NCI-H187 treated with DMSO at 0.1 percent for 48 hours (cell line): ENCODE results near the gene CDH8.
"Not testable (repeated sequence)": the region's sequence is repeated elsewhere in the genome, so short reads cannot be mapped to it uniquely, and the experiment has no call there.

Experiments used
- DNase-seq: peaks from one replicate; lab custom pipeline; 2025; lab: John Stamatoyannopoulos, UW

Gene CDH8

DNA sequence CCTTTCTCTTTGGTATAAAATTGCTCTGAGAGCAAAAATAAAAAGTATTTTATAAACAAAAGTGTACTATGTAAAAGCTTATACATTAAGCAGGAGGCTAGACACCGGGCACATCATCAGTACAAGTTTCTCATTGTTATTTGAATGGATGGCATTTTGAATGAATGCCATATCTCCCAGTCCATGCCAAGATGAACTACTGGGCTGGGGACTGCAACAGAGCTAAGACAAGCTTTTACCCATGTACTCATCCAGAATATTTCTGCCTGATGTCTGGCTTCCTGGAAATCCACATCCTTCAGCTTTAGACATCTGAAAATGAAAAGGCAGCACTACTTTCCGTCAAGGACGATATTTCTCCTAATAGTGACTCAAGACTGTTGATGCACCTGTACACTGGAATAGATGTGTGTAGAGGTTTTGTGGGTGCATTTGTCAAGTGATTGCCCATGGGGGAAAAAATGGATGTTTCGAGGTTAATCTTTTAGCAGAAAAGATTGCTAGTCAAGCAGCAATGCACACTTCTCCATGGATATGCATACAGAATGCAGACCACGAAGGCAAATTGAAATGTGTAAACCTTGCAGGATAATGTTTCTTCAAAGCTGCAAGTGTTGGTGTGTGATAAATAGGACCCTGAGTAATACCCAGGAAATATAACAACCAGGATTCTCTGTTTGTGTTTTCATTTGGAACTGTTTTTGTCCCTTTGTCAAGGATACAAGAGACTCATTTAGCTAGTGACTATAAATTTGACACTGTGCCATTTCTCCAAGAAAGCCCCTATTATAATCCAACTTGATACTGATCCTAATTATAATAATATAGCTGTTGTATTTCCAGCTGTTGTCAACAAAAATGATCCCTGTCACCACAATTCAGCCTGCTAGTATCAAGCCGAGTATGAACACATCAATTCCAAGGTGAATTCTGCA is 173.8 kb downstream of the CDH8 start:
- DNase-seq = no peak

DNA sequence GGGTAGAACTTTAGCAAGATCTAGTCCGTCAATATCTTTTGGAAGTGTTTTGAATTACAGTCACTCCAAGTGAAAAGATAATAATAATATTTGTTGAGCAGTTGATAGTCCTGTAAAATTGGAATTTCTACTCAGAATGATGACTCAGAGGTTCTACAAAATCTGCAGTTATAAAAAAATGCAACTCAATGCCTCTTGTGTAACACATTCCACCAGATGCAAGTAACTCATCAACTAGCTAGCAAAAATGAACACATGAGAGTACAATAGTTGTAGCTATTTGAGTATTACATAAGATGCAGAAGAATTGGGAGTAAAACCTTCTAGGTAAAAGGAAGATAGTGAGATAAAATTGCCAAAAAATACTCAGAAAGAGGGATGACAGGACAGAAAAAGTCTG is 177.2 kb downstream of the CDH8 start:
- DNase-seq = no peak

- DNase-seq = no peak
Measured at GRCh38 chr16:61842666-61843065, 193.6 kb downstream of the CDH8 start.

DNA sequence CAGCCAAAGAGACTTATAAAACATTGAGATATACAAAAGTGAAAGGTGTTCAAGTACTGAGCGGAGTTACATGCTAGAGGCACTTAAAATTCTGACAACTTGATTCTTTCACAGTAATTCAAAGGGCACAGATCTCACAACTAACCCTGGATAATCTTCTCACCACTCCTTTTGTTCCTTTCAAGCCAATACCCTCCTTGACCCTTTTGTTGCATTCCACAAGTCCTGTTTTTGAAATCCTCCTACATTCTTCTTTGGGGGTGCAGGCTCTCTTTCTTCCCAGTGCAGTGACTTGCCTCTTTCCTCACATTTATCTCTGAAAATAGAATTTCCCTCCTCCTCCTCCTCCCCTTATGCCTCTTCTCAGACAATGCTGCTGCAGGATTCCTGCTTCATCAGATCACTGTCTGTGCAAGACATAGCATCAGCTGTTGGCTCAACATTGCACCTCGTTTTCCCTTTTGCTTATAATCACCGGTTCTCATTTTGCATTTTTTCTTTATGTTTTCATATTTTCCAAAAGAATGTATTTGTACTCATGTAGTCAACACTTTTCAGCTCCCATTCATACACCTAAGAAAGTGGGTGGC is 199.3 kb downstream of the CDH8 start:
- no peak for DNase-seq

GRCh38 chr16:61834082-61834481 is 202.2 kb downstream of the CDH8 start:
- no peak for DNase-seq

GRCh38 chr16:61831351-61831917 is 204.8 kb downstream of the CDH8 start:
- DNase-seq = no peak

DNA sequence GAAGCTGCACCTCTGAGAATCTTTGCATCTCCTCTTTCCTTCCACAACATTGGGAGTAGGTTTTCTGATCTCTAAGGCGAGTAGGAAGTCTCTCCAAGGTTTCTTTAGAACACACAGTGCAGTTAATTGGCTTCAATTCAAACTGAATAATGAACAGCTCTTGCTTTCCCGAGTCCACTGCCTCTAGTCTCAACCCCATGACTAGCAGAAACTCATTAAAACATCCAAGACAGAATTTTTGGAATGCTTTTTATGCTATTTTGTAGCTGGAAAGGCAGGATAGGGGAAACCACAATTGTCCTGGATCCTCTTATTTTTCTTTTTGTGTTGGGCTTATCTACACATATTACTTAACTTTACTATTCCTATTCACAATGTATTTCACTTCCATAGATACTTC is 206.6 kb downstream of the CDH8 start:
- no peak for DNase-seq

DNA sequence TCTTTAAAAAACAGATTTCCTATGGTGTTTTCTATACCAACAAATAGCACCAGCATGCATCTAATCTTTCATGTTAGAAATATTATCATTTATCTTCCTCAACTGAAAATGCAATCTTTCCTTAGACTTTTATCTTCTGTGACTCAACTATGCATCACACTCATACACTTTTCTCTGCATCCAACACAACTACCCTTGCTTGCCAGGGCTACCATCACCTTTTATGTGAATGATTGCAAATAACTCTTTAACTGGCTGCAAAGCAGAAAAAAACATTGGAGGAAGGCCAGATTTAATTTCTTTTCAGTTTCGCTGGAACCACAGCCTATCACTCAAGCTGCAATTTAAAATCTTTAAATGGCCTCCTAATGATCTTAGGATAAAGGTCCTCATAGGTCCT is 212.9 kb downstream of the CDH8 start:
- no peak for DNase-seq

DNA sequence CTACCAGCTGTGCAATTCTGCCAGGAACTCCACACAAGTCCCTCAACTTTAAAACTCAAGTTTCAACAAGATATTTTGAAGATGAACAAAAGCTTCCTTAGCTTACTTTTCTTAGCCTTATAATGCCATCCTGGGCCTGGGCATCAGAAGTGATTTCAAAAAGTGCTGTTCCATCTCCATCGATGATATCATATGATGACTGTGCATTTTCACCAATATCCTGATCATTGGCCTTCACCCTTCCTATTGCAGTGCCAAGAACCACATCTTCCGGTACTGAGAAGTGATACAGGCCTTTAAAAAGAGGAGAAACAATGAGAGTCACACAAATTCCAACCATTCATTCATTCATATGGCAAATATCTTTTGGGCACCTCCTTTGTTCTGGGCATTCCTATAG is 215.4 kb downstream of the CDH8 start:
- no peak for DNase-seq

DNA sequence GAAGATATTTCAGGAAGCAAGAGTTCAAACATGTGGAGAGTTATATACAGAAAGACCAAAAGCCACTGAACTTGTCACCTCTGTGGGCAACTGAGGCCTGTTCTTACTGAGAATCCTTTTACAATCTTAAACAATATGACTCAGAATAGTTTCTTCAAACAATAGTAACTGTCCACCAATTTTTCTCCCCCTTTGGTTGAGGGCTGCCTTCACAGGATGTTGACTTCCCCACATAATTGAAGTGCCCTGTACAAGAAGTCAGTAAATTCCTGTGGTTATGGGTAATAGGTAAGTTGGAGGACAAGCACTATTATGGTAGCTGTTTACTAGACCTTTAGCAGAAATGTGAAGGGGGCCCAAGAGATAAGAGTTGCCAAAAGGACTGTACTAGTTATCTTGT is 215.8 kb downstream of the CDH8 start:
- no peak for DNase-seq

- DNase-seq = no peak
Measured at GRCh38 chr16:61818850-61819249, 217.4 kb downstream of the CDH8 start.

- no peak for DNase-seq
Measured at GRCh38 chr16:61817583-61818278, 218.5 kb downstream of the CDH8 start.

DNA sequence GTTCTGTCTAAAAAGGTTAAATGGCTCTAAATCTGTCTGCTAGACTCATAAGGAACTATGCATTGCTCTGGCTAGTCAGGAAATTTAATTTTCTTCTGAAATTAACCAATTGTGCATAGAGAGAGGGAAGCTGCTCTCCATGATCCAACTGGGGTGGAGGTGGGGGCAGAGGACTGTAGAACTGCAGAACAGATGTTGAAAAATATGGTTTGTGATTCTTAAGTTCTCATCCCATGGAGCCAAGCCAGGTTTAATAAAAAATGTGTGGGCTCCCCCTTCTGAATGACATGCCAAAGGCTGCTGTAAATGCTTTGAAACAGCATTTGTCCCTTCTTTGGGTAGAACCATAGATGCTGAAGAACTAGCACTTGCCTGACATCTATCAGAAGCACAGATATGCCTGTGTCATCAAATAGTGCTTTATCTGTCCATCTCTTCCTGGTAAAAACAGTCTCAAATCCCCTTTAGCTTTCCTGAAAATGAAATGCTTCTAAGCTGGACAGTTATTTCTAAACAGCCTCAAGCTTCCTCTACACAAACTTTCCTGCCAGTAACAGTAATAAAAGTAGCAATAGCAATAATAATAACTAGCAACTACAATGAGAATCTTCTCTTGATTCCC is 221.4 kb downstream of the CDH8 start:
- DNase-seq = no peak

GRCh38 chr16:61813339-61813738 is 222.9 kb downstream of the CDH8 start:
- no peak for DNase-seq

GRCh38 chr16:61812251-61812650 is 224.0 kb downstream of the CDH8 start:
- no peak for DNase-seq

GRCh38 chr16:61807551-61807950 is 228.7 kb downstream of the CDH8 start:
- no peak for DNase-seq

DNA sequence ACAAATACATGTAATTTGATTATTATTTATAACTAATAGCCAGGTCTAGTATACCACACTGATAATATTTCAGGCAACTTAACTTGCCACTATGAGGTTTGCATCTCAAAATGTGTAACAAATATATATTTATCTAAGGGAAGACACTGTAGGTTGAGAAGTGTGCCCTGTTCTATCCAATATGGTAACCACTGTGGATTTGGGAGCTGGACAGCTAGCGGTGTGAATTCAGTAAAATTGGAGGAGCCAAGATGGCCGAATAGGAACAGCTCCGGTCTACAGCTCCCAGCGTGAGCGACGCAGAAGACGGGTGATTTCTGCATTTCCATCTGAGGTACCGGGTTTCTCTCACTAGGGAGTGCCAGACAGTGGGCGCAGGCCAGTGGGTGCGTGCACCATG is 235.0 kb downstream of the CDH8 start:
- DNase-seq = not testable (repeated sequence)

- no peak for DNase-seq
Measured at GRCh38 chr16:61798741-61799140, 237.5 kb downstream of the CDH8 start.

GRCh38 chr16:61797961-61798507 is 238.2 kb downstream of the CDH8 start:
- no peak for DNase-seq

DNA sequence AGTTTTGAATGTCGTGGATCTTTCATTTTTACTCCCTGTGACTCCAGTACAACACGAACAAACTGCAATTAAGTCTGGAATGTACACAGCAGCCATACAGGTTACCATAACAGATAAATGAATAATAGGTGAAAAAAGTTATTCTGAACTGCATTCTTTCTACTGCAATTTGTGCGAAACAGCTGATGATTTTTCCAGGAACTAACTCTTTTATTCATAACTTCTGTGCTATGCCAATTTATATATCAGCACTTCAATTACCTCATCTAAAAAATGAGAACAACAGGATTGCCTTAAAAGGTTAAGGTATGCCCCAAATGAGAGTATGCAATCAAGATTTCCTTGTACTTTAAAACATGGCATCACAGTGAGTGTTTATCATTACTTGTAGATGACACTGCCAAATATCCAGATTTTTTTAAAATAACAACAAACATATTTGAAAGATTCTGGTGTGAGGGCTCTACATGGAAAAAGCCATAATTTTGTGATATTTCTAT is 238.9 kb downstream of the CDH8 start:
- no peak for DNase-seq

DNA sequence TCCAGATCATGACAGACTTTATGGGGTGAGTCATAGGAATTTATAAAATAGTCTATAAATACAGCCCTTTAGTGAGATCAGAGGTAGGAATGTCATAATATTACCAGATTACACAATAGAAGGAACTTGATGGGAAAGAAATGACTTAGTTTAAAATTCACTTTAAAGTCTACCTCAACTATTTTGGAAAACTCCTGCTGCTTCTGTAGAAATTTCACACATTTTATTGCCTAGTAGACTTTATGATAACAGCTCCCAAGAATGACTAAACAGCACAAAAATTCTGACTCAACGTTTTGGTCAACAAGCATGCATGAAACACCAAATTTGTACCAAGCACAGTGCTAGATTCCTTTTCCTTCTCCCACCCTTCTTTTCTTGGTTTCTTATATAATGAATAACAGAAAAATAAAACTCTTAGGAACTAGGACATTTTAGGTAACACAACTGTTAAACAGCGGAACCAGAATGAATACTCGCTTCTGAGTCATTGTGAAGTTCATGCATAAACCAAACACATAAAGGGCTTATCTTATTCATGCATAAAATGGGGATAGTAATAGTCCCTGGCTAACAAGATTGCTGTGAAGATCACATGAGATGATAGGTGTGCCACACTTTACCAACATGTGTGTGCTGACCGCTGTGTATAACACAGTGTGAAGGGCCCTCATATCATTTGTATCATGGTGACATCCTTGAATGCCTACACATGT is 243.9 kb downstream of the CDH8 start:
- DNase-seq = no peak
